CD4-positive, alpha-beta T cell treated with Interleukin-6 for 4 hours (primary cell): ENCODE results near the gene PID1.

Experiments
- DNase-seq: peaks from one replicate; pipeline ENCODE4 v3.0.0-alpha.2; 2020; ENCODE audit warnings: mixed read lengths

The PID1 gene

DNA sequence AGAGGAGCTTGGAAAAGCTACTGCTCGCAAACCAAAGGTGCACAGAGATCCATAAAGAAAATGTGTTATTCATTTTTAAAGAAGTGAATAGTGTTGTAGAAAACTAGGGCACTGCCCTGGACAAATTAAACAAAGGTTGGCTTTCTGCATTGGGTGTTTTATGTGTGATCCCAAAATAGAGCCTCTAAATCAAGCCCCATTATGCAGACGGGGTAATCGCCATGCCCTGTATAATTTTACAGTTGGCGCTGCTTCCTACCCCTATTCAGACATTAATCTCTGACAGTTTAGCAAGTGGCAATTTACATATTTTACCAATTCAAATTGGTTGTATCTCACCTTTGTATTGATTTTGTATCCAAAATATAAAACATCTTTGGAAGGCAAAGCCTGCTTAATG lies 109.1 kb downstream of the PID1 start:
- no peak for DNase-seq

DNA sequence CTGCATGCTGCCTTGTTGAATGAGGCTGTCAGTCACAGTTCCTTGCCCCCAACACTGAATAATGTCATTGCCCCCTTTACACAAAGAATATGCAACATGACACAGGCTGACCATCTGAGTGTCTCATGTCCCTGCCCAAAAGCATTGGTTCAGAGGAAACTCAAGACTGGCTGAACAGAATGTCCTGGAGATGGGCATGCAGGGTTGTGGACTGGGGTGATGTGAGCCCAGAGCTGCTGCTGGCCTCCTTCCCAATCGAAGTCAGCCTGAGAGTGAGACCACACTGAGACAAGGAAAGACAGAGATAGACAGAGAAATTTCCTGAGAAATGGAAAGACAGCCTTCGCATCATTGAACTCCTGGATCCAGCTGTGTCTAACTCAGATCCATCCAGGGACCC lies 110.1 kb downstream of the PID1 start:
- DNase-seq, result no peak

DNA sequence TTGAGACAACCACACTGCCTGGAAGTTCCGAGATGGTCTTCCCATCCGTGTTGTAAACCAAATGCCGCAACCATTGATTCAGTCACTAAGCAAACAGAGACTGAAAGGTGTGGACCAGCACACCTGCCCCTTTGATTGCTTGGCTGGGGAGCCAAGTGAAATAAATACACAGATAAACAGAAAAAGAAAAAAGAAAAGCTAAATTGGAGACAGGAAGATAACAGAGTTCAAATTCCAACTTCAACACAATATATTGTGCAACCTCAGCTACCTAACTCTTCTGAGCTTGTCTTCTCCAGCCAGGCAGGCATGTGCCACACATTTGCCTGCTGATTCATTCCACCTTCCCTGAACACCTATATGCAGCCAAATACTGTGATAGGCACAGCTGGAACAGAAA lies 110.9 kb downstream of the PID1 start:
- DNase-seq, result no peak

DNA sequence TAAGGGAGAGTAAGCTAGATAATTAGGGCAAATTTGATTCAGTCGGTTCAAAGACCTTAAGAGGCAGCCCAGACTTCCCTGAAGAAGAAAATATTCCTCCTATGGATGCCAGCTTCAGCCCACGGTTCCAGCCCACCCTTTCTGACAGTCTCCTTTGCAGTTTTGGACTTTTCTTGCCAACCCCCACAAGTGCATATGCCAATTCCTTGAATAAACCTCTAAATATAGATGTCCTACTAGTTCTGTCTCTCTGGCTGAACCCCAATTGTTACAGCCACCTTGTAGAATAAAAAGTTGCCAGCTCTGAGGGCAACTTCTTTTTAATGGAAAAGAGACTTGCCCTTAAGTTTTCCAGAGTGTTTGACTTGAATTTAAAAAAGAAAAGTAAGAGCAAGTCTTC lies 111.7 kb downstream of the PID1 start:
- no peak for DNase-seq

DNA sequence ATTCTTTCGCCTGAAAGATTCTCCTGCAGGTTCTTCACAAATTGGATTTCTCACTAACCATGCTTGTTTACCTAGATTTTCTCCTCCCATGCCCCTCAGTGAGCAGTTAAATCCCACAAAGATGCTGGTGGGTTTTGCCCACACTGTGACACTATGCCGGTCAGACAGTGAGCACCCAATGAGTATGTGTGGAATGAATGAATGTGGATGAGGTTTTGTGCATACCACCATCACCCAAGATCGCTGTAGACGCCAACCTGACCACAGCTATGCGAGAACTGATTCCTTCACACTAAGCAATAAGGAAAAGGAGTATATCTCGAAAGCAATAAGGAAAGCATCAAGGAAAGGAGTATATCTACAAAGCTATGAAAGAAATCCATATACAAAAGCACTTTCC lies 116.7 kb downstream of the PID1 start:
- no peak for DNase-seq

DNA sequence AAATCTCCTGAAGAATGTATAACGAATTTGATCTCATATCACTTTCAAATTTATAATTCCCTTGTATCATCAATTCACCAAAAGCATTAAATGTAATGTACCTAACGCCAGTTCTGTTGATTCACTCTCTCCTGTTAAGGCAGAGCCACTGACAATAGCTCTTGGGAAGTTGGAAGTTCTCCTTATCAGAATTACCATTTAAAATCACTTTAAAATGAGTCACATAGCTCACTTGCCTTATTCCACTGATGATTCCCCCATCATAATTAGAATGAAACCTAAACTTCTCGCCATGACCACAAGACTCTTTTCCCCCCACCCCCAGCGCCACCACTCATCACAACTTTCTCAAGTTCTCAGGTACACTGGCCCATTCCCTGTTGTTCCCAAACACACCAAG lies 117.1 kb downstream of the PID1 start:
- no peak for DNase-seq

DNA sequence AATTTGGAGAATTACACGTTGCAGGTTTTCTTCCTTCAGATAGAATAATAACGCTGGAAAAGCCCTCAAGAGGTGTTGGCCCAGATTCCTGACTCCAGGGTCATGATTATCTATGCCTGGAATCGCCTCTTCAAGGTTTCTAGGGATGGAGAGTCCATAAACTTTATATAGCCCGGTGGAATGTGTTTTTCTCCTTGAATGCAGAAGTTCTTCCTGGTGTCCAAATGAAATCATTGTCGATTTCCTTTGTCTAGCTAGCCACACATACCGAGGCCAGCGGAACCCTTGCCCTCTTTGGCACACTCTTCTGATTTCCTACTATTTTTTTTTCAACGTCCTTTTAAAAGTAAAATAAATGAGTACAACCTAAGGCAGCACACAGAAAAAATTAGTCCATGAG lies 117.8 kb downstream of the PID1 start:
- DNase-seq, result no peak

DNA sequence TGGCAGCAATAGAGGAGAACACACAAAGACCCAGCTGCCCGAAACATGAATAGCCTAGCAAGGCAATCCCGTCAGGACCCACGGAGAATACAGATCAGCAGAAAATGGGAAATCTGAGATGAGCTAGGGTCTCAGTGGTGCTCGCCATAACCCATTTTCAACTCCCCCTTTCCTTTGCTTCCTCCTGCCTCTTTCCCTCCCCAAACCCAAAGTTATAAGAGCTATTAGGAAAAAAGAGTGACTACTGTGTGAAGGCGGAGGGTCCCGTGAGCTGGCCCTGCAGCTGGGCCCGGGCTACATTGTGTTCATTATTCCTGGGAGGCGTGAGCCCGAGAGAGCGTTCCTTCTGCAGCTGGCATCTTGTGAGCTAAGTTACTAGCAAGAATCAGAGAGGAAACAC lies 118.4 kb downstream of the PID1 start:
- DNase-seq, result no peak

DNA sequence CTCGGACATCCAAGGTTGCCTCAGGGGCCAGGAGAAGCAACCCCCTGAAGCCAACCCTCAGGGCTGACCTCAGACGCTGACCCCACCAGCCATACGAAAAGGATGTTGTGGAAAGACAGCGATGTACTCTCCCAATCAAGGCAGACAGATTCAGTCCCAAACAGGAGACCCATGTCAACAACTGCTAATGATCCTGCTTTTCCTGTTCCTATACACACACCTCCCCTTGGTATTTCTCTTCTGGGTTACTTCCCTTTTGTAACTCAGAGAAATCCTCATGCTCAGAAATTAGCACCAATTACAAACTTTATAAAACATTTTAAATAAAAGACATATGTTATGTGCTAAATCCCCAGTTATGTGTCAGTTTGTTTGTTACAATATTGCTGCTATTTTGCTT lies 120.8 kb downstream of the PID1 start:
- no peak for DNase-seq

DNA sequence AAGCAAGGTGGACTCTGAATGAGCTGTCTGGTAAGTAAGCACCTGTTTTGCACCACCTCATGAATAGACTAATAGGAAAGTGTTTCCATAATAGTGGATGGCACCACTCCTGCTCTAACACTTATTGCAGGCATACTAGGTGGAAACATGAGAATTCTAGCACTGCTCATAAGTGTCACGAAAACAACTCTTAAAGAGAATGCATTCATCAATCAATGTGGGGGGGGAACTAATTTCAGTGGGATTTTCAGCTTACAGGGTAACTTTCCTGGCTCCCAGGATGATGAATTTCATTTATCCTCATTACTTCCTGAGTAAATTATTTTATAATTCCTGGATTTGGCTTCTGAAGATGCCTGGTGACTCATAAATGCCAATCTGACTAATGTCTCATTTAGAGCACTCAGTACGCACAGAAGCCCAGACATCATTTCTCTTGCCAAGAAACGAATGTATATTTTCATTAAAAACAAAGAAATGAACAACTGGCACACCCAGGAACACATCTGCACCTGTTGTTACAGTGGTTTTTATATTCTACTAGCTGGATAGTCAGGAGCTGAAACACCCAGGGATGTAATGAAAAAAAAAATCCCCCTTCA lies 129.6 kb downstream of the PID1 start:
- no peak for DNase-seq

DNA sequence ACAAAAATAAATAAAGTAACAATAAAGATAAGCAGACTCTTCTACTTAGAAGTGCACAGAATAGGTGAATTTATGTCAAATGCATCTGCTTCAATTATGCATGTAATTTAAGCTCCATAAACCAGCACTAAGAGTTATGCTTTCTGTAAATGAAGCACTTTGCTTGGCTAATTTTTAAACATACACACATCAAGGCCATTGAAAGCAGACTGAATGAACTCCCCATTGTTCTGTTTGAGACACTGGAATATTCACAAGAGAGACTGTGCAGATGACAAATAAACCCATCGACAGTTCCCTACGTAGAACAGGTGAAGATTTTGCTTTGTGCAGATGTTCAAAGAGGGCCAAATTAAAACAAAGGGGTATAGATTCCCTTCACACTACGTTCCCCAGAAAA lies 133.4 kb downstream of the PID1 start:
- no peak for DNase-seq

DNA sequence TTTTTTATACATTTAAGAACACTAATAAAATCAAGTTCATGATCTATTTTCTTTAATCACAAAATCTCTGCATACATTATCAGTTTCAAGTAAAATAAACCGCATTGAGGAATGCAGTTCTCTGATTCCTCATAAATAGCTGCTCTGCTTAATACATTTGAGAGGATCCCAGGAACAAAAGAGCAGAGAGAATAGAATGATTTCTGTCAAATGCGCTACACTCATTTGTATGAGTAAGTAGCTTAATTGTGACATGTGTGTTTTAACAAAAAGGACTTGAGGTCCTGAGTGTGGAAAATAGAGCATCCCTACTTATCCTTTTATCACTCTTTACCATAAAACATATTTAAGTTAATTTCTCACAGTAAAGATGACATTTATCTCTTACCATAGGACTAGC lies 134.0 kb downstream of the PID1 start:
- no peak for DNase-seq

DNA sequence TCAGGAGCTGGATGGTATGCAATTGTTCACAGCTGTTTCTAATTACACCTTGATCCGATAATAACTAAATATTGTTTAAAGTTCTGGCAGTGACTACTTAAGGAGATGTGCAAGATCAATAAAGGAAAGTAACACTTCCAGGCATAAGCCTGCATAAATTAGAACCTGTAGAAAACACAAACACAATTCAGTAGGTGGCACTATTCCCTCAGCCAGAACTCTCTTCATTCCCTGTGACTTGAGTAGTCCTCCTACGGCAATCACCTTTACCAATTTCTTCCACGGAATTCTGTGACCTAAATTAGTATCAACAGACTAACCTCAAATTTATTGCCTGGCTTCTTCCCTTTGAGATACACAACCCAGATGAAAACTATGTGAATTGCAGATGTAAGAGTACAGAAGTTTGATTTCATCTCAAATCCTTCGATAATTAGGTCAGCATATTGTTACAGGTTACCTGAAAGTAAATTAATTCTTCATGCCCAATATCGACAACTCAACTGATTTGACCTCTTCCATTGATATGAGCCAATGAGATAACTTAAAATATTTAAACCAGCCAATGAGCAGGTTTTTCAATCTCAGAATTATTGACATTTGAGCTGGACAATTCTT lies 137.8 kb downstream of the PID1 start:
- no peak for DNase-seq

DNA sequence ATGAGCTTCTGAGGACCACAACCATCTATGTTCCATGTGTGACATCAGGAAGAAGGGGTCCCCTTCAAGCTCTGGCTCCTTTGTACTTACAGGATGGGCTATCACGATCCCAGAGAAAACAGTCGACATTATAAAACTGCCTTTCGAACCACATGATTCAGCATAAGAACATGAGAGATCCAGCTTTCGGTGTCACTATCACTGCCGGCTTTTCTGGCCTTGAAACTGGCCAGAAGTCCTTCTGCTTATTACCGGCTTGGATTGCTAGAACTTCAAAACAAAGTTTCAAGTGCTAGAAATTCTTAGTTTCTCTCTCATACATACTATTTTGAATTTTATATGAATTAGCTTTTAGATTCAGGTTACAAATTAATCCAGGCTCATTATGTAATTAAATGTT lies 138.9 kb downstream of the PID1 start:
- DNase-seq, result no peak

DNA sequence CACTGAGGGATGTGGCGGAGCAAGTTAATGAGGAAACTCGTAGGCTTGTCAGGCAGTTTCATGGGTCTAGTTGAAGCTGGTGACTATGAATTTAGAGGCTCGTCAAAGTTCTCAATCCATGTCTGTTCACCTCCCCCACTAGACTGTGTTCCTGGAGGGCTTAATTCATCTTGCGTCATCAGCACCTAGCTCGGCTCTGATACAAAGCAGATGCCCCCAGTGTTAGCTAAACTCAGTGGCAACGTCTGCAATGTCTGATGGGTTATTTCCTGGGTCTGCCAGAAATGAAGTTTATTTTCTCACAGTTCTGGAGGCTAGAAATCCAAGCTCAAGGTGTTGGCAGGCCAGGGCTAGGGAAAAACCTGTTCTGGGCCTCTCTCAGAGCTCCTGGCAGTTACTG lies 140.6 kb downstream of the PID1 start:
- DNase-seq, result no peak

DNA sequence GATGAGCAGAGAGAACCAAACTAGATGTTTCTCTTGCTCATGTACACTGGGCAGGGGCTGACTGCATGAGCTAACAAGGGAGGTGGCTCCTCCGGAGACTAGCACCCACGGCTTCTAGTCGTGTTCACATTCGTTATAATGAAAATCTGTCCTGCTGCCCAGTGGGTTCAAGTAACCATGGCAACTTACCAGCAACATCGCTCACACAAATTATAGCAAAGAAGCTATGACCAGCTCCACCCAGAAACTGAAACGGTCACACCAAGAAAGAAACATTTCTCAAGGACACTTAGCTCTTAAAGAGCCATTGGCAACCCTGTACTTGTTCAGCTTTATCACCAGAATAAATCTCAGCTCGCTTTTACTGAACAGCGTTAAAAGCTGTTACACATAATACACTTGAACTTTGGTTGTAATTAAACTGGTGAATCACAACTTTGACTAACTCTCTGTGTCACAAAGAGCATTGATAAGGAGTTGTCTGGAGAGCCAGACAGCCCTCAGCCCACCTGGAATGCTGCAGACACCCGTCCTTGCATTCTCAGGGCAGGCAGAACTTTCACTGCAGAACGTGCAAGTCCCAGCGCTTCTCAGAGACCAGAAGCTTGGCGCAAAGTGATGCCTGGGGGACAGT lies 141.2 kb downstream of the PID1 start:
- DNase-seq, result no peak

DNA sequence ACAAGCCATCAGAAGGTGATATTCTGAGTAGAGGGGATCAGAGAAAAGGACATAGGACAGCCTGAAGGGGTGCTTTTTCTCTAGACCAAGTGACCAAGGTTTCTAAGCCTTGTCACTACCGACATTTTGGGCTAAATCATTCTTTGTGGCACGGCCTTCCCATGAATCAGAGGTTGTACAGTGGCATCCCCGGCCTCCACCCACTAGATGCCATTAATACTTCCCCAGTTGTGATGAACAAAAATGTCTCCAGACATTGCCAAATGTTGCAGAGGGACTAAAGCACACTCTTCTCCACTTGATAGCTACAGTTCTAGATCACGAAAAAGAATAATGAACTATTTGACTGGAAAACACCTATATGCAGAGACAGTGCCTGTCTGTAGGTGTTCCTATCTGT lies 143.6 kb downstream of the PID1 start:
- DNase-seq, result no peak

DNA sequence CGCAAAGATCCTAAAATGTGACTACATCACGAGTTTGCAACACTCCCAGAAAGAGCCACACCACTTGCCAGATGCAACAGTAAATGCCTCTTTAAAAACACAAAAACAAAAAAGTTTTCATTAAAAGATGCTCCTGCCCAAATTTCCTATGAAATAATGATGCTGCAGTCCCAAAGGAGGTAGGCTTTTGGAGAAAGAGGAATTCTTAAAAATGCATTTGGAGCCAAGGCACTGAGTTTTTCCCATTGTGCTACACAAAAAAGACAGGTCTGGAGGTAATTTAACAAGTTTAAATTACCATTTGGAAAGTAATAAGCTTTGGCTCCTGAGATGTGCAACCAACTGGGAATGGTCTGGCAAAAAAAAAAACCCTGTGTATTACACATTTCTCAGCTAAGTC lies 145.0 kb downstream of the PID1 start:
- DNase-seq, result no peak

DNA sequence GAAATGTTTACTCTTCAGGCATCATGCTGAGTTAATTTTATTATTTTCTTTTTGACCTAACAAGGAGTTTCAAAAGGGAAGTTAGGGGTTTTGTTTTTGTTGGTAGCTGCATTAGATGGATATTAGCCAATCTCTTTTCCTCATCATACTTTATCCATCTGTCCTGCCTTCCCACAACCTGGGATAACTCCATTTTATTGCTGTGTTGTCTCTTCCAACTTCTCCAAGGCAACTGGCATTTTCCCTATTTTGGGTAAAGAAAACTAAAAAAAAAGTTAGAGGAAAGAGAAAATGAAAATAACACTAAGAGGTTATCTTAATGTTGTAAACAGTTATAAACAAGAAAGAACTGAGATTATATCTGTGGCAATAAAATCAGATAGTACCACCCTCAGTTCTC lies 147.0 kb downstream of the PID1 start:
- DNase-seq, result no peak

DNA sequence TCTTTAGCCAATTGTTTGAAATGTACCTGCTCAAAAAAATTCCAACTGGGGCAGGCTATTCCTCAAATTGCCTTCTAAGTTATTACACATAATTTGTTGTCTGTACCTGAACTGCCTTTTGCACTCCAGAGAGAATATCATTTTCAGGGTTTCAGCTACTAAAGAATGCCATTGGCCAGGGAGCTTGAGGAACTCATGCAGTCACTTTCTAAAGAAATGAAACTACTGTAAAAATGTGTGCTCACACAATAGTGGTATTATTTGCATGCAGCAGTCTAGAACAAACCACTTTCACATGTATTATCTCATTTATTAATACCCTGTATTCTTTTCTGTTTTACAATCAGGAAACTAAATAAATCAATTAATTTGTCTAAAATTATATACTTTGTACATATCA lies 152.2 kb downstream of the PID1 start:
- DNase-seq, result no peak

DNA sequence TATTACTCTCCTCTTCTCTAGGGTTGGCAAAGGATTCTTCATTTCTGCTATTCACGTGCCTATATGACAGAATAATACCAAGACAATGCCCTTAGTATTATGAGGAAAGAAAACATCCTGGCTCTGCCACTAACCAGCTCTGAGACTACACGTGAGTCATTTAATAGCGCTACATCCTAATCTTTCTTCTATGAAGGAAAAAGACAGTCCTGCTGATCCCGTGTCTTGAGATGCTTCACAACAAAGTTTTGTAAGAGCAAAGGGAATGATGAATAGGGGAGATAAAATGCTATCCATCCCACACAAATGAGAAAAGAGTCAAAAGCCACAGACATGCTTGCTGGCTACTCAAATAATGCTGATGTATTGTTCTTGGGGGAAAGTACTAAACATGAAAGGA lies 152.8 kb downstream of the PID1 start:
- no peak for DNase-seq

DNA sequence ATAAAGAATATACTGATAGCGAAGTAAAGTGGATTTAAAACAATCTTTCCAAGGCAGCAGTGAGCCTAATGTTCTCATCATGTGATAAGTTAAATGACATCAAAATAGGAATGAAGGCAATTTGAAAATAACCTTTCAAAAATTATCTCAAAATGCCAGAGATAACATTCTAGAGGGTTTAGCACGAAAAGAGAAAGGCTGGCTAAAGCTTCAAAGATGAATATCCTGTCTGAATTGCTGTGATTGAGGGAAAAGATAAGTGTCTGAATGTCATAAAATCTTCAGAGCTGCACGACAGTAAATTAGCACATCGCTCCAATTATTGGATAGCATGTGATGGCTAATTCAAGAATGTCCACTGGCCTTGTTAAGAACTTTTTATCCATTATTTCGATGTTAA lies 159.3 kb downstream of the PID1 start:
- no peak for DNase-seq

DNA sequence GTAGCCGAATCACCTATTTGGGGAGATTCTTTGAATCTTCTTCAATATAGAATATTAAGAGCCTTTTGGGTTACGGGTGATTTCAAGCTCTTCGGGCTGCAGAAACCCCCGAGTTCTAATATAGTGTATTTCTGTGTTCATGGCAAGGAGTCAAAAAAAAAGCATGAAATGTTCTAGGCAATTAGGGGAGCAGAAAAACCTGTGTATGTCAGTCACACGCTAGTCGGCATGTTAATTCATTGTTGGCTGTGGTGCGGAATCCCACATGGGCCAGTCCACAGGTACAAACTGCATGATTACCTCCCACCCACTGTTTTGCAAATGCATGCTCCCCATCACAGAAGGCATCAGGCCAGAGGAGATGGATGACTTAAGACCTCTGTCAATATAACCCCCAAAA lies 161.9 kb downstream of the PID1 start:
- DNase-seq, result no peak

DNA sequence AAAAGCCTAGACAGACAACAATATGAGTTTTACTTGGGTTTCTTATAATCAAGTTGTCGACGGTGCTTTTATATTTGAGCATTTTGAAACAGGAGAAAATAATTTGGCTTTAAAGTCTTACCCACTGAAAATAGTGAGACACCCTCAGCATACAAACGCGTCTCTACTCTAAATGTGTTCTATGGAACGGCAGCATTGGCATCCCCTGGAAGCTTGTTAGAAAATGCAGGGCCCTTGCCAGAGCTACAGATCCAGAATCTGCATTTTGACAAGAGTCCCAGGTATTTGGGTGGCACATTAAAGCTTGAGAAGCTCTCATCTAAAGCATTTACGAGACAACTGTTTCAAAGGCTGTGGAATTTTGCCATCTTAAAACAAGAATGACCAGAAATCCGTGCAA lies 163.5 kb downstream of the PID1 start:
- no peak for DNase-seq

DNA sequence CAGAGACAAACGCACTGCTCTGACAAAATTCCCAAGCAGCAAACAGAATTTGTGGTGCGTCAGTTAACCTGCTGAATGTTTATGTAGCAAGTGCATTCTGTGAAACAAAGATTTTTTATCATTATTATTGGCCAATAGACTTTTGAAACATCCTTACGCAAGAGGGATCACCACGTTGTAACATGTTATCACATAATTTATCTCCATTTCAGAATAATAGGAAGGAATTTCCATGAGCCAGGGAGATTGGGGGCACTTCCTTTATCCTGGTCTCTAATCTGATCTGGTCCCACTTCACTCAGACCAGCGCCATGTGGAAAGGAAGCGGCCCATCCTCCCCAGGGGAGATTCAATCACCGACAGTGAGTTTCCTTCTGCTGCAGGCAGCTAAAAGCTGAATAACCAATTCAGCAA lies 166.1 kb downstream of the PID1 start:
- DNase-seq, result no peak
